Lower leg skin (tissue), 4 donors: ENCODE results near the gene ZMYND8. TPM values are rescaled to one million over a fixed set of nuclear protein-coding genes. Genes with fewer than 3 reads are reported as not detected.

Experiments used
- DNase-seq, 2 donors: peaks; one replicate each; pipeline ENCODE4 v3.0.0-alpha.2; 2019; ENCODE audit warnings: low spot score in 2 of 2
- H3K4me3 ChIP-seq: fragments of 200-600 bp; sonication (generic); 2 replicates; pipeline ENCODE4 v1.5.1; 2017; ENCODE audit warnings: mild to moderate bottlenecking, low read depth; ENCODE audit not compliant: poor library complexity, severe bottlenecking
- POLR2A ChIP-seq, 2 donors: fragments of 450-650 bp; IDR thresholded peaks; one replicate each; pipeline ENCODE4 v1.6.1; 2016 to 2017; ENCODE audit warnings: antibody characterized with exemption in 2 of 2, mild to moderate bottlenecking in 1 of 2, moderate library complexity in 1 of 2
- WGBS, 2 donors: methylation state at CpG; one replicate each; pipeline ENCODE4 v1.1.5; 2018; 5-methylcytosine and 5-hydroxymethylcytosine counted together
- intact Hi-C: fragments of 100-400 bp; cut with DNase I; formaldehyde crosslinking; loops from one replicate; pipeline ENCODE4 v1.15.0; 2023; ENCODE audit warnings: low total_unique reads
- total RNA-seq, 4 donors: library from RNA; depleted of rRNA; stranded (reverse); fragments of >200 nt; gene quantifications; one replicate each; pipeline ENCODE4 v1.1.0, GENCODE V29; 2016
- TF ChIP-seq, protein P1 (sequence below), 3 donors: fragments of 450-650 bp; IDR thresholded peaks; one replicate each; pipeline ENCODE4 v1.5.1; 2016; ENCODE audit warnings: antibody characterized with exemption in 3 of 3, mild to moderate bottlenecking in 3 of 3, moderate library complexity in 2 of 3

The ZMYND8 gene
- total RNA-seq, 4 donors from 2014 or later, result 42.2 to 79.0 (median 65.4) TPM

DNA sequence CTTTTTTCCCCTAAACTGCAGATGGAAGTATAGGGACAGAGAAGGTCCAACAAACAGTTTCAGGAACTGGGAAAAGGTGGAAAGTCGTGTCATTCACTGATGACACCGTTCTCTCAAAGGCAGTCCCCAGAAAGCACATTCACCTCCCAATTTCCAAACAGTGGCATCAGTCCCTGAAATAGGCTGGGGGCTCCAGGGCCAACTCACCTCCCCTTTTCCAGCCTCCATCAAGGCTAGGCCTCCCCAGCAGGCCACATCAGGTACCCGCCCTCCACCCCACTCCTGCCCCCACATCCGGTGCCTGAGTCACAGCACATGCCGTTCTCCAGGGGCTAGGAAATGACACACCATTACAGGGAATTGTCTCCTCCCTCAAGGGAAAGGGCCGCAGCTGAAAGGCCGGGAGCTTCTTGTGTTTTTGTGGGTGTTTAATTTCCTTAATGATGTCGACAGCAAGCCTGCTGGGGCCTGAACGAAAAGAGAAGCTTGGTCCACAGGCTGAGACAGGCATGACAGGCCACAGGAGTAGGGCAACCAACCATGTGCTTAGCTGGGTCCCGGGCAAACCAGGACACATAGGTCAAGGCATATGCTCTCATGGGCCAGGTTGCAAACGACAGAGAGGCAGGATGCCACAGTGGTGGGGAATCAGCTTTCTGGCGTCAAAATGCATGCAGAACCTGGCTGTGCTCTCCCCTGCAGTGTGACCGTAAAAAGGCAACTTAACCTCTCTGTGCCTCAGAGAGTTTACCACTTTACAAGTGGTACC is 39.2 kb downstream of the ZMYND8 start:
- peak; percentile 91 to 96 for DNase-seq
- TF ChIP-seq, protein P1, sequence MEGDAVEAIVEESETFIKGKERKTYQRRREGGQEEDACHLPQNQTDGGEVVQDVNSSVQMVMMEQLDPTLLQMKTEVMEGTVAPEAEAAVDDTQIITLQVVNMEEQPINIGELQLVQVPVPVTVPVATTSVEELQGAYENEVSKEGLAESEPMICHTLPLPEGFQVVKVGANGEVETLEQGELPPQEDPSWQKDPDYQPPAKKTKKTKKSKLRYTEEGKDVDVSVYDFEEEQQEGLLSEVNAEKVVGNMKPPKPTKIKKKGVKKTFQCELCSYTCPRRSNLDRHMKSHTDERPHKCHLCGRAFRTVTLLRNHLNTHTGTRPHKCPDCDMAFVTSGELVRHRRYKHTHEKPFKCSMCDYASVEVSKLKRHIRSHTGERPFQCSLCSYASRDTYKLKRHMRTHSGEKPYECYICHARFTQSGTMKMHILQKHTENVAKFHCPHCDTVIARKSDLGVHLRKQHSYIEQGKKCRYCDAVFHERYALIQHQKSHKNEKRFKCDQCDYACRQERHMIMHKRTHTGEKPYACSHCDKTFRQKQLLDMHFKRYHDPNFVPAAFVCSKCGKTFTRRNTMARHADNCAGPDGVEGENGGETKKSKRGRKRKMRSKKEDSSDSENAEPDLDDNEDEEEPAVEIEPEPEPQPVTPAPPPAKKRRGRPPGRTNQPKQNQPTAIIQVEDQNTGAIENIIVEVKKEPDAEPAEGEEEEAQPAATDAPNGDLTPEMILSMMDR (IDR thresholded peaks at IDR 0.05), result no peak
- TF ChIP-seq POLR2A (IDR thresholded peaks at IDR 0.05), result no peak
- H3K4me3 ChIP-seq, result no peak overlapping the region
- WGBS, 2 donors, result 20 to 28% methylated on average over 13 of the region's 13 CpGs
- intact Hi-C loops, result loop anchor here (5.0 kb wide), 1 partner anchor 45 kb away; no protein-coding TSS in a partner anchor

DNA sequence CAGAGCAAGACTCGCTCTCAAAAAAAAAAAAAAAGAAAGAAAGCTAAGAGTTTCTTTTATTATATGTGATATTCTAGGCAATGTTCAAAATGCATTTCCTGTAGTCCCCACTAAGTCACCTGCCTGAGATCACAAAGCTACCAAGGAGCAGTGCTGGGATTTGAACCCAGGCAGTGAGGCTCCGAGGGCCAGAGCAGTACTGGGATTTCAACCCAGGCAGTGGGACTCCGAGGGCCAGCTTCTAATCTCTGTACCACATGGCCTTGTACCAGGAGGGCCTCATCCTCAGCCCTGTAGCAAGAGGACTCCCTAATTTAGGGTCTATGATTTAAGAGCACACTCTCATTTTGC is 39.7 kb downstream of the ZMYND8 start:
- intact Hi-C loops, result loop anchor here (5.0 kb wide), 1 partner anchor 46 kb away; no protein-coding TSS in a partner anchor
- 85 to 88% methylated on average over 3 of the region's 3 CpGs for WGBS, 2 donors
- no peak for TF ChIP-seq POLR2A (IDR thresholded peaks at IDR 0.05)
- TF ChIP-seq, protein P1 (IDR thresholded peaks at IDR 0.05), result no peak
- DNase-seq, result no peak
- no peak overlapping the region for H3K4me3 ChIP-seq

DNA sequence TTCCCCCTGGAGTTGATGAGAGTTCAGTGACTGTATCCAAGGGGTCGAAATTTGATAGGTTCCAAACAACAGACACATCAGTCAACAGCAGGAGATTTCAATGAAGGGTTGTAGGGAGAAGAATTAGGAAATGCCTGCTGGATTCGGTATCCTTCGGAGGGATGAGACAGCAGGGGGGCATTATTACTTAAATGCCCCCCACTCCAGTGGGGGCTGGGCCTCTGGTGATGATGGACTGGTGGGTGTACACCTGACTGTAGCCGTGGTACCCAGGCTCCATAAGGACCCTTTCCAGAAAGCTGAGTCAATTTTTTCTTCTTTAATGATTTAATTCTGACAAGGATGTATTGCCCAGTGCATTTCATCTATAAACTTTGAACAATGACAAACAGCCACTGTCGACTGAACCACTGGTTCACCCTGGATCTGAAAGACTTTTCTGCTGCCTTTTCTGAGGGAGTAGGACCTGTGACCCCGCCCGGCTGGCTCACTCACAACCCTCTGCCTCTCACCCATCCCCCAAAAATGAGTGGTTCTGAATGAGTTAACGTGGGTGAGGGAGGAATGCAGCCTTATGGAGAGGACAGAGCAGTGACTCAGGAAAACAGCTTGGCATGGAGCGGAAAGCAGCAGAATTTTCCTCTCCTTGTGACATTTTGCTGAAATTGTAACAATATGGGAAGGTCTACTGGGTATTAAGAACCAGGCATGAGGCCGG is 41.0 kb downstream of the ZMYND8 start:
- intact Hi-C loops, result loop anchor here (5.0 kb wide), 1 partner anchor 47 kb away; no protein-coding TSS in a partner anchor
- WGBS, 2 donors, result 32 to 42% methylated on average over 10 of the region's 10 CpGs
- no peak for DNase-seq
- H3K4me3 ChIP-seq, result no peak overlapping the region
- TF ChIP-seq POLR2A (IDR thresholded peaks at IDR 0.05), result no peak
- TF ChIP-seq, protein P1 (IDR thresholded peaks at IDR 0.05), result no peak

DNA sequence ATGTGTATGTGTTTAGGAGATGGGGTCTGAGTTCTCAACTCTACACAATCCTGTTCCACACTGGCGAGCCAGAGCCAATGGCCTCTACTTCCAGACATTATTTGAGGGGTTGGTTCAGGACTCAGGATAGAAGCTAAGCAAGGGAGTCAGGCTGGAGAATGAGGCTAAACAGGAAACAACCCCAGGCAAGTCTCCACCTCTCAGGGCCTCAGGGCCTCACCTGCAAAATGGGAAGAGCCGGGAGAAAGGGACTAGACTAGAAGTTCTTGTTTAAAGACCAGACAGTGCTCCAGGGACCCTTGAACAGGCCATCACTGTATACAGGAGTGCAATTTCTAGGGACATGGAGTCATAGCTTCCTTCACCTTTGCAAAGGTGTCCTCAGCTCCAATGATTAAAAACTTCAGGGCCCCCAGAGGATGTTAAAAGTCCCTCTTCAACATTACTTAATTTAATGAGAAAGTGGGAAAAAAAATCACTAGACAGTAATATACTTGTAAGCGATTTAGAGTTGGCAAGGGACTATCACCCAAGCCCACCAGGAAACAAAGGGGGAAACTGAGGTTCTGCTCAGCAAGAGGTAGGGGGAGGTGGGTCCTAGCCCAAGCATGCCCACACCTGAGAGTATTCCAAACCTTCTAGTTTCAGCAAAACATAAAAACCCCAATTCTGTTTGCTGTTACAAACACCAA is 41.7 kb downstream of the ZMYND8 start:
- WGBS, 2 donors, result 80 to 89% methylated on average over 3 of the region's 3 CpGs
- H3K4me3 ChIP-seq, result no peak overlapping the region
- intact Hi-C loops, result loop anchor here (5.0 kb wide), 1 partner anchor 48 kb away; no protein-coding TSS in a partner anchor
- no peak for TF ChIP-seq POLR2A (IDR thresholded peaks at IDR 0.05)
- TF ChIP-seq, protein P1 (IDR thresholded peaks at IDR 0.05), result no peak
- DNase-seq, result peak in 1 of 2 donors; percentile 52

DNA sequence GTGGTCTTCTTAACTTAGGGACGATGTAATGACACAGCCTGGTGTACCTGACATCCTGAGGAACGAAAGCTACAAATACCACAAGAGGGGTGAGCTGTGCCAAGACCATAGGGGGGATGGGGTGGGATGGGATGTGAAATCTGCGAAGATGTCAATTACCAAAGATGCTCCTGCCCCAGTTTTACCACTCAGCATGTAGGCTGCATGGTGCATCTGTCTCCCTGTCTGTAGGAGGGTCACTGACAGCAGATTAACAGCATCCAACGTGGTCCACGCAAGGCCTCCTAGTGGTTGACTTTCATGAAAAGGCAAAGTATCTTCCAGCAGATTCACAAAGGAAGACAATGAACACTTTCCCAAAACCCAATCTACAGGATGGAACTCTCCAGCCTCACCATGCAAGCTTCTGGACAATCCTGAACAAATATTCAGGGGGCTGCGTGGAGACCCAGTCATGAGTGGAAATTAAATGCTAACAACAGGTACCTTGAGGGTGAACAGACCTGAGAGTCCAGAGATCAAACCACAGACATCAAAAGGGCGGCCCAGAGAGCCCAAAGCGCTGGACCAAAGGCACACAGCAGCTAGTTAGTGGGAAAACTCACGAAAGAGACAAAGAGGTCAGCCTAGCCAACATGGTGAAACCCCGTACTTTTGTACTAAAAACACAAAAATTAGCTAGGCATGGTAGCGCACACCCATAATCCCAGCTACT is 44.4 kb downstream of the ZMYND8 start:
- DNase-seq, result peak in 1 of 2 donors; percentile 49
- 95 to 97% methylated on average over 11 of the region's 11 CpGs for WGBS, 2 donors
- no peak overlapping the region for H3K4me3 ChIP-seq
- TF ChIP-seq POLR2A (IDR thresholded peaks at IDR 0.05), result no peak
- TF ChIP-seq, protein P1 (IDR thresholded peaks at IDR 0.05), result no peak
- intact Hi-C loops, result no loop called here
